ENCODE data around the gene C19orf67. TPM values are rescaled to one million over a fixed set of nuclear protein-coding genes. Genes with fewer than 3 reads are reported as not detected.

C19orf67 gene
- total and polyA plus RNA-seq, 8 donors, result 0.16 to 0.21 (median 0.19) TPM; not detected in 5

DNA sequence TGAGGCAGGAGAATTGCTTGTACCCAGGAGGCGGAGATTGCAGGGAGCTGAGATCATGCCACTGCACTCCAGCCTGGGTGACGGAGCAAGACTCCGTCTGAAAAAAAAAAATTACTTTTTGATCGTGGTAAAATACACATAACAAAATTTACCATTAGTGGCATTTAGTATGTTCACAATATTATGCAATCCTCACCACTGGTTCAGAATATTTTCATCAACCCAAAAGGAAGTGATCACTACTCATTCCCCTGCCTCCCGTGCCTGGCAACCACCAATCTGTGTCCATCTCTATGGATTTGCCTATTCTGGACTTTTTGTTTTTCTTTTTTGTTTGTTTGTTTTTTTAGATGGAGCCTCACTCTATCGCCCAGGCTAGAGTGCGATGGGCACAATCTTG, 22.5 kb downstream of the C19orf67 start:
- intact Hi-C loops (cut with DNase I), result loop anchor here in 1 of 2 donors (10.0 kb wide), 1 partner anchor 178 kb away; no protein-coding TSS in a partner anchor
- DNase-seq (no peak), ATAC-seq (no peak)

DNA sequence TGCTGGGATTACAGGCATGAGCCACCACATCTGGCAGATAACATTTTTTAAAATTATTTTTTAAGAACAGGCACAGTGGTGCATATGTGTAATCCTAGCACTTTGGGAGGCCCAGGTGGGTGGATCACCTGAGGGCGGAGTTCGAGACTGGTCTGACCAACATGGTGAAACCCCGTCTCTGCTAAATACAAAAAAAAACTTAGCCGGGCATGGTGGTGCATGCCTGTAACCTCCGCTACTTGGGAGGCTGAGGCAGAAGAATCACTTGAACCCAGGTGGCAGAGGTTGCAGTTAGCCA, 23.1 kb downstream of the C19orf67 start:
- Histone ChIP-seq H3K9me3 (no peaks in the 10 kb centered on the region), H3K27ac (no peak overlapping the region), H3K27me3 (peaks cover 11 to 50% of the 10 kb centered on the region in 2 donors), H3K4me3 (no peak overlapping the region), H3K4me1 (peaks cover 0 to 17% of the 10 kb centered on the region in 2 donors), H3K36me3 (no peaks in the 10 kb centered on the region)
- intact Hi-C loops (cut with DNase I), result loop anchor here in 1 of 2 donors (10.0 kb wide), 1 partner anchor 178 kb away; no protein-coding TSS in a partner anchor
- ATAC-seq (no peak), DNase-seq (no peak)
- TF ChIP-seq, protein P1, sequence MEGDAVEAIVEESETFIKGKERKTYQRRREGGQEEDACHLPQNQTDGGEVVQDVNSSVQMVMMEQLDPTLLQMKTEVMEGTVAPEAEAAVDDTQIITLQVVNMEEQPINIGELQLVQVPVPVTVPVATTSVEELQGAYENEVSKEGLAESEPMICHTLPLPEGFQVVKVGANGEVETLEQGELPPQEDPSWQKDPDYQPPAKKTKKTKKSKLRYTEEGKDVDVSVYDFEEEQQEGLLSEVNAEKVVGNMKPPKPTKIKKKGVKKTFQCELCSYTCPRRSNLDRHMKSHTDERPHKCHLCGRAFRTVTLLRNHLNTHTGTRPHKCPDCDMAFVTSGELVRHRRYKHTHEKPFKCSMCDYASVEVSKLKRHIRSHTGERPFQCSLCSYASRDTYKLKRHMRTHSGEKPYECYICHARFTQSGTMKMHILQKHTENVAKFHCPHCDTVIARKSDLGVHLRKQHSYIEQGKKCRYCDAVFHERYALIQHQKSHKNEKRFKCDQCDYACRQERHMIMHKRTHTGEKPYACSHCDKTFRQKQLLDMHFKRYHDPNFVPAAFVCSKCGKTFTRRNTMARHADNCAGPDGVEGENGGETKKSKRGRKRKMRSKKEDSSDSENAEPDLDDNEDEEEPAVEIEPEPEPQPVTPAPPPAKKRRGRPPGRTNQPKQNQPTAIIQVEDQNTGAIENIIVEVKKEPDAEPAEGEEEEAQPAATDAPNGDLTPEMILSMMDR (IDR thresholded peaks at IDR 0.05), result no peak

More for the DNA sequence above, 22.5 kb downstream of the C19orf67 start:
- Histone ChIP-seq H3K4me3 (no peak overlapping the region), H3K36me3 (no peaks in the 10 kb centered on the region), H3K9me3 (no peaks in the 10 kb centered on the region), H3K4me1 (peaks cover 0 to 13% of the 10 kb centered on the region in 2 donors), H3K27ac (no peak overlapping the region), H3K27me3 (peaks cover 11 to 44% of the 10 kb centered on the region in 2 donors)
- TF ChIP-seq, protein P1 (IDR thresholded peaks at IDR 0.05), result no peak

DNA sequence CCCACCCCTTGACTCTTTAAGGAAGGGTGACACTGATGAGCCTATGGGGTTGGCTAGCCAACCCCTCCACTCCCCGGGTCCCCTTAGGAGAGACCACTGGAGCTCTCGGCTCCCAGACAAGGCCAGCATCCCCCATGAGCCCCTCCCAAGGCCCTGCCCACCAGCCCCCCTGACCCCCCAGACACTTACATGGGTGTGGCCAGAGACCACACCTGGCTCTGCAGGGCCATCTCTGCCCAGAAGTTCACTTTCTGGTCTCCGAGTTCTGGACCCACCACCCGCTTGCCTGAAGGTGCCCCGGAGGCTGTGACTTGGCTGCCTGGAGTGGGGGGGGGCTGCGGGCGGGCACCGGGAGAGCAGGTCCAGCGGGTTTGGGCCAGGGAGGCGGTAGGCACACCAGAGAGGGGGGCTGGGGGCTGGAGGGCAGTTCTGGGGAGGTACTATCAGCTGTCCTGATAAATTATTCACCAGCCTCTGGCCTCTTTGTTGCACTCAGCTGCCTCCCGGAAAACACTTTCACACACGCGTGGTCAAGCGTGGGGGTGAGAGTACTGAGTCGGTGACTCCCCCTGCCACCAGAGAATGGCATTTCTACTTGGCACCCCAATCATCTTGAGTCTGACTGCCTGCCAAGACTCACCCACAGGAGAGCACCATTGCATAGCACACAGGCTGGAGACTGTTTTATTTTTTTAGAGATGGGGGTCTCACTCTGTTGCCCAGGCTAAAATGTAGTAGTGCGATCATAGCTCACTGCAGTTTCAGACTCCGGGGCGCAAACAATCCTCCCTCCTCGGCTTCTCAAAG, 23.6 kb downstream of the C19orf67 start, which contains the start of gene PALM3:
PALM3 (minus strand) TSS at position 326 of the 807 bp plus-strand sequence; CDS start at position 230, 96 bp downstream.
- peak in 2 of 4 donors; percentile 59 to 73 for DNase-seq
- no peaks in the 10 kb centered on the region for H3K9me3 ChIP-seq
- H3K4me3 ChIP-seq, result peak within 1 kb of the TSS in 1 of 2 donors; percentile 33
- no peak within 1 kb of the TSS for H3K27ac ChIP-seq
- H3K36me3 ChIP-seq, result no peaks in the 10 kb centered on the region
- peaks cover 11 to 56% of the 10 kb centered on the region in 2 donors for H3K27me3 ChIP-seq
- intact Hi-C loops (cut with DNase I), result loop anchor here in 1 of 2 donors (10.0 kb wide), 1 partner anchor 177 kb away; no protein-coding TSS in a partner anchor
- TF ChIP-seq, protein P1 (IDR thresholded peaks at IDR 0.05), result no peak
- ATAC-seq, result peak; percentile 90
- H3K4me1 ChIP-seq, result peaks cover 0 to 22% of the 10 kb centered on the region in 2 donors

DNA sequence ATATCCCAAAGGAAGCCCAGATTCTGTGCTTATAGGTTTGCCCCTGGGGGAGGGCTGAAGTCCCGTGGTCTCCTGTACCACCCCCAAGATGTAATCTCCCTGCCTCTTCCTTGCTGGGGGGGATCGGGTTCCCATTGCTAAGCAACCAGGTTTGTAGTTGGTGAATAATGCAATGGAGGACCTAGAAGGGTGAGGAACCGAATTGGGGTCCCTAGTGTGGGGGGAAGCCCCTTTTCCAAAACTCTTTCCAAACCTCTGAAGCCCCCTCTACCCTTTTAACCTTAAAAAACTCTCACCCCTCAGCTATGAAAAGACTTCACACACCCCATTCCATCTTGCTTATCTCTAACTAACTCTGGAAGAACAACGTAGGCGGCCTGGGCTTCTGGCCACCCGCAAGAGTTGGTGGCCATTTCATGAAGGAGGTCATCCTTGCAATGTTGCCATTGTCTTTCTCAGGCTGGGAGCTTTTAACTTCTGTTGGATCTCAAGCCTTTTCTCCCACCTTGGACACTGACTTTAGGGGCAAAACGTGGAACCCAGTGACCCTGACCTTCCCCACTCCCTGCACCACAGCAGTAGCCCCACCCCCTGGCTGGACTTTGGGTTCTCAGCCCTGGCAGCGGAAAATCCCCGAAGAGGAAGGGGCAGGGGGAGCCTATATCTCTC, 24.4 kb downstream of the C19orf67 start:
- peak overlapping the region in 1 of 2 donors; percentile 33 for H3K4me3 ChIP-seq
- H3K27ac ChIP-seq, result no peak overlapping the region
- DNase-seq, result no peak
- H3K36me3 ChIP-seq, result no peaks in the 10 kb centered on the region
- intact Hi-C loops (cut with DNase I), result loop anchor here in 1 of 2 donors (10.0 kb wide), 1 partner anchor 176 kb away; no protein-coding TSS in a partner anchor
- H3K9me3 ChIP-seq, result no peaks in the 10 kb centered on the region
- TF ChIP-seq, protein P1 (IDR thresholded peaks at IDR 0.05), result no peak
- H3K27me3 ChIP-seq, result peaks cover 11 to 63% of the 10 kb centered on the region in 2 donors
- peak; percentile 53 for ATAC-seq
- H3K4me1 ChIP-seq, result peaks cover 0 to 23% of the 10 kb centered on the region in 2 donors
